ENCODE data around the gene CD248. TPM values are rescaled to one million over a fixed set of nuclear protein-coding genes. Genes with fewer than 3 reads are reported as not detected.
A peak's percentile ranks its signal among the peaks of the same experiment; 100 is the strongest.

CD248 gene
- total RNA-seq (1 to 10 TPM; 3.3 to 3.4 TPM), total RNA-seq (0 to 1.9 (median 0.16) reads per million in 172 experiments)
- polyA plus RNA-seq (2013, experiment 1 of 2), result 1.5 TPM
- 4.0 TPM for polyA plus RNA-seq (2013, experiment 2 of 2)

GRCh38 chr11:66316849-66317251 lies at the start of gene CD248:
Gene CD248 (minus strand): TSS chr11:66317044. CDS start chr11:66317027, 17 bp downstream.
- no peak for ATAC-seq (ENCODE audit: poor library complexity)
- H3K27ac Mint-ChIP-seq, result peak within 1 kb of the TSS; percentile 99
- POLR2A ChIA-PET, result interaction anchor here (0.9 to 2.3 kb wide), 10 partner anchors 10 to 1572 kb away, joined by 3 to 12 read pairs (median 6); partner anchors contain the start of genes B4GAT1, BRMS1, SLC29A2 and YIF1A
- Histone ChIP-seq H3K4me1 (ENCODE audit: insufficient read depth, low read length) (peaks cover 68% of the 10 kb centered on the region), H3K27ac (ENCODE audit: low read depth in 1 of 2, low read length in 2 of 2) (peak within 1 kb of the TSS; percentile 82 to 91), H3K36me3 (ENCODE audit: insufficient read depth, low read length) (no peaks in the 10 kb centered on the region), H3K9me3 (ENCODE audit: control insufficient read depth in 1 of 2, insufficient read depth in 1 of 2, low read length in 2 of 2) (no peaks in the 10 kb centered on the region), H3K27me3 (ENCODE audit: control insufficient read depth in 1 of 2, insufficient read depth in 2 of 2, low read length in 2 of 2) (no peaks in the 10 kb centered on the region), H3K4me3 (ENCODE audit: low read length) (no peak within 1 kb of the TSS)
- no peaks in the 10 kb centered on the region for H3K9me3 Mint-ChIP-seq
- no peaks in the 10 kb centered on the region for H3K27me3 Mint-ChIP-seq
- CTCF ChIA-PET, result no interaction called here
- DNase-seq, result peak in 2 of 14 experiments; percentile 37 to 38
- H3K4me1 Mint-ChIP-seq (ENCODE audit: low read depth), result peaks cover 55% of the 10 kb centered on the region
- peak within 1 kb of the TSS; percentile 88 for H3K4me3 Mint-ChIP-seq
- H3K36me3 Mint-ChIP-seq (ENCODE audit: low read depth), result no peaks in the 10 kb centered on the region
- intact Hi-C loops (cut with DNase I, micrococcal nuclease), result no loop called here
- TF ChIP-seq CTCF (IDR thresholded peaks at IDR 0.05), result no peak

GRCh38 chr11:66365711-66366619 lies 49.1 kb upstream of the CD248 start:
- CTCF ChIA-PET, result no interaction called here
- TF ChIP-seq CTCF (IDR thresholded peaks at IDR 0.05), result no peak
- H3K27ac ChIP-seq (ENCODE audit: low read depth in 1 of 2, low read length in 2 of 2), result no peak overlapping the region
- POLR2A ChIA-PET, result interaction anchor here (0.7 to 1.4 kb wide), 2 partner anchors 18 to 54 kb away, joined by 3 to 5 read pairs; partner anchors contain the start of gene B4GAT1
- no peaks in the 10 kb centered on the region for H3K36me3 Mint-ChIP-seq (ENCODE audit: low read depth)
- intact Hi-C loops (cut with DNase I, micrococcal nuclease), result no loop called here
- no peak for ATAC-seq (ENCODE audit: poor library complexity)
- no peaks in the 10 kb centered on the region for H3K27me3 Mint-ChIP-seq
- H3K27me3 ChIP-seq (ENCODE audit: control insufficient read depth in 1 of 2, insufficient read depth in 2 of 2, low read length in 2 of 2), result no peaks in the 10 kb centered on the region
- peaks cover 3% of the 10 kb centered on the region for H3K4me1 ChIP-seq (ENCODE audit: insufficient read depth, low read length)
- H3K27ac Mint-ChIP-seq, result no peak overlapping the region
- no peak overlapping the region for H3K4me3 Mint-ChIP-seq
- no peak overlapping the region for H3K4me3 ChIP-seq (ENCODE audit: low read length)
- no peaks in the 10 kb centered on the region for H3K9me3 Mint-ChIP-seq
- DNase-seq, result no peak
- H3K9me3 ChIP-seq (ENCODE audit: control insufficient read depth in 1 of 2, insufficient read depth in 1 of 2, low read length in 2 of 2), result peaks cover 0 to 3% of the 10 kb centered on the region in 2 experiments
- H3K4me1 Mint-ChIP-seq (ENCODE audit: low read depth), result no peaks in the 10 kb centered on the region
- H3K36me3 ChIP-seq (ENCODE audit: insufficient read depth, low read length), result peaks cover 8% of the 10 kb centered on the region

- POLR2A ChIA-PET, result interaction anchor here (0.7 kb wide), 1 partner anchor 53 kb away, joined by 3 read pairs; no protein-coding TSS in a partner anchor
- CTCF ChIA-PET, result interaction anchor here (2.5 to 2.7 kb wide), 2 partner anchors 21 to 24 kb away, joined by 9 to 14 read pairs; no protein-coding TSS in a partner anchor
- H3K4me1 Mint-ChIP-seq (ENCODE audit: low read depth), result no peaks in the 10 kb centered on the region
- no peak for TF ChIP-seq CTCF (IDR thresholded peaks at IDR 0.05)
- Histone ChIP-seq H3K4me3 (ENCODE audit: low read length) (no peak overlapping the region), H3K27ac (ENCODE audit: low read depth in 1 of 2, low read length in 2 of 2) (no peak overlapping the region), H3K27me3 (ENCODE audit: control insufficient read depth in 1 of 2, insufficient read depth in 2 of 2, low read length in 2 of 2) (no peaks in the 10 kb centered on the region), H3K4me1 (ENCODE audit: insufficient read depth, low read length) (no peaks in the 10 kb centered on the region), H3K9me3 (ENCODE audit: control insufficient read depth in 1 of 2, insufficient read depth in 1 of 2, low read length in 2 of 2) (no peaks in the 10 kb centered on the region), H3K36me3 (ENCODE audit: insufficient read depth, low read length) (peaks cover 8% of the 10 kb centered on the region)
- DNase-seq (no peak), ATAC-seq (ENCODE audit: poor library complexity) (no peak)
- no peak overlapping the region for H3K27ac Mint-ChIP-seq
- no peaks in the 10 kb centered on the region for H3K36me3 Mint-ChIP-seq (ENCODE audit: low read depth)
- H3K9me3 Mint-ChIP-seq, result no peaks in the 10 kb centered on the region
- H3K27me3 Mint-ChIP-seq, result no peaks in the 10 kb centered on the region
- H3K4me3 Mint-ChIP-seq, result no peak overlapping the region
- intact Hi-C loops (cut with DNase I, micrococcal nuclease), result no loop called here
Measured at GRCh38 chr11:66365166-66365565, 48.3 kb upstream of the CD248 start.

All from CD4-positive, alpha-beta T cell (primary cell).